Activated CD4-positive, alpha-beta T cell treated with anti-CD3 and anti-CD28 coated beads for 48 hours (primary cell): ENCODE measurements around the gene KRT77.
A peak's percentile ranks its signal among the peaks of the same experiment; 100 is the strongest.
"Not testable (repeated sequence)": the region's sequence is repeated elsewhere in the genome, so short reads cannot be mapped to it uniquely, and the experiment has no call there.

Experiments
- DNase-seq: peaks from one replicate; pipeline ENCODE4 v3.0.0-alpha.2; 2020

KRT77 gene

GRCh38 chr12:52721838-52722470 lies 18.6 kb upstream of the KRT77 start:
- no peak for DNase-seq

DNA sequence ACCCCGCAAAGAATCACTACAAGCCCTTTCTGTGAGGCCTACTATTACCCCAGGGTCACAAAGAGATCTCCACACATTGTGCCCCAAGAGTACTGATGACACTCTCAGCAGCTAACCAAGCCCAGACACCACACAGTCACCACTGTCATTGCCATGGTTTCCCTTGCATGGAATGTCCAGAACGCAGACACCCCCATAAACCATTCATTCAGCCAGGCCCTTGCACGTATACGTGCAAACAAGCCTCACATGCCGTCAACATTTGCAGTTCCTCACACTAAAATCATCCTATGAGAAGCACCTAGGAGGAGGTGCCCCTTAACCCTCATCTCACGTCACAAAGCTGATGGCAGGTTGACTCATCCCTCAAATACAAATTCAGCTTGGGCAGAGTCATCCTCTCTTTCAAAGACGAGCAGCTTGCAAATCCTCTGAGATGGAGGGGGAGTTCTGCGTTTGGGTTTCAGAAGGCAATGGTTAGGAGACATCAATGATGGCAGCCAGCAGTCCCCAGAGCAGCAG lies 17.1 kb upstream of the KRT77 start:
- DNase-seq: no peak

GRCh38 chr12:52716061-52716460 lies 12.7 kb upstream of the KRT77 start:
- no peak for DNase-seq

- DNase-seq: peak; percentile 8
These were observed 12.1 kb upstream of the KRT77 start for GRCh38 chr12:52715416-52715815.

DNA sequence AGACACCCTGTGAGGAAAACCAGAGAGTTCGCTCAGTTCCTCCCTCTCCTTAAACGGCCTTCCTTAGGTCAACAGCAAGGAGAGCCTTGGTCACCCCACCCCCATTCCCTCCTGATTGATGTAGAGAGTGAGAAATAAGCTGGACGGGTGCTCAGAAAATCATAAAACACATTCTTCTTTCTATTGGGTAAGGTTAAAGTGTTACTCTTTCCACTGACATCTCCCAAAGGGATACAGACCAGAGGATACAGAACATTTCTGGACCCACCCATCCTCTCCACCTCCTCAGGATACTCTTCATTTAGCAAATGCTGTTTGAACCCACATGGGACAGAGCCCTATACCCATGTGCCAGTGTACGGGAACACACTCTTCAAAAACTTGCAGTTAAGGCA lies 11.6 kb upstream of the KRT77 start:
- DNase-seq: no peak

DNA sequence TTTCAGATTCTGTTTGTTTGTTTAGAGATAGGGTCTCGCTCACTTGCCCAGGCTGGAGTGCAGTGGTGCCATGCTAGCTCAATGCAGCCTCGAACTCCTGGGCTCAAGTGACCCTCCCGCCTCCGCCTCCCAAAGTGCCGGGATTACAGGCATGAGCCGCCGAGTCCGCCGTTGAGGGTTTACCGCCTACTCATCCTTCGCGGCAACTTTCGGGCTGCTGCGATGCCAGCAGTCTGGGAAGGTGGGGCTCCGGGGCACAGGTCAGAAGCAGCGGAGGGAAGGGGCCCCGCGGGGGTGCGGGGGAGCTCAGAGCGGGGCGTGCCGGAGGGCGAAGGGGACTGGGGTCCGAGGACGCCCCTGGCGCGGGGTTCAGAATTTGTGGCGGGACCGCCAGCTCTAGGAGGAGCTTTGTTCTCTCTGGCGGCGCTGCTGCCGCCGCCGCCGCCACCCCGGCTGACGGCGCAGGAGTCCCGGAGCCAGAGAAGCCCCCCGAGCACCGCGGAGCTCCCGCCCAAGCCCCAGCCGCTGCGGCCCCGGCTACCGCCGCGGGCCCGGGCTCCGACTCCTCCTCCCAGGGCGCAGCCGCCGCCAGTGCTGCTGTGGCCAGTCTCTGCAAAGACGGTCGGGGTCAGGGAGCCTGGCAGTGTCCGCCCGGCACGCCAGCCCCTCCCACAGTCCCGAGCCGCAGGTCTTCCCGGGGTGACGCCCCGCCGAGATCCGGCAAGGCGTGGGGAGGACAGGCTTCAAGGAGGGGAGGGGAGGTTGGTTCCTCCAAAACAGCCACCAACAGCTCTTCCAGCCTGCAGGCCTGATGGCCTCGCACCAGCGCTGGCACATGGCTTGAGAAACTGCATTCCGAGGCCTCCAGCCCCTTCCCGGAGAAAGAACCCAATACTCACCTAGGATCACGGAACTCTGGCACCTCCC lies 10.9 kb upstream of the KRT77 start:
- DNase-seq: peak; percentile 43

DNA sequence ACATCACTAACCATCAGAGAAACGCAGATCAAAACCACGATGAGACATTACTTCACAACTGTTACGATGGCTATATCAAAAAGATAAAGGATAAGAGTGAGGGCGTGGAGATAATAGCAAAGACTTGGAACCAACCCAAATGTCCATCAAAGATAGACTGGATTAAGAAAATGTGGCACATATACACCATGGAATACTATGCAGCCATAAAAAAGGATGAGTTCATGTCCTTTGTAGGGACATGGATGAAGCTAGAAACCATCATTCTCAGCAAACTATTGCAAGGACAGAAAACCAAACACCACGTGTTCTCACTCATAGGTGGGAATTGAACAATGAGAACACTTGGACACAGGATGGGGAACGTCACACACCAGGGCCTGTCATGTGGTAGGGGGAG lies 8.8 kb upstream of the KRT77 start:
- DNase-seq: not testable (repeated sequence)

DNA sequence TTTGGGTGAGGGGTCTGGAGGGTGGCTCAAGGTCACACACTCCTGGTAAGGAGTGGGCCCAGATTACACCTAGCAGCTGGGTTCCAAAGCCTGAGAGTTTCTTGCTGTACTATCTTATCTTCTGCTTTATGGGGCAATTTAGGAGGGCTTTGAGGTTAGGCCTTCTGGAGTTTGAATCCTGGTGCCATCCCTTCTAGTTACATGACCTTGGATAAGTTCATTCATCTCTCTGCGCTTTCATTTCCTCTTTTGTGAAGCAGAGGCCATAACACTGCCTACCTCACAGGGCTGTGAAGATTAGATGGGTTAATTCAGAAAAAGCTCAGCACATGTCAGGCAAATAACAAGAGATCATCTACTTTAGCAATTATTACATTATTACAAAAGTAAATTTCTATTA lies 7.4 kb upstream of the KRT77 start:
- DNase-seq: no peak

DNA sequence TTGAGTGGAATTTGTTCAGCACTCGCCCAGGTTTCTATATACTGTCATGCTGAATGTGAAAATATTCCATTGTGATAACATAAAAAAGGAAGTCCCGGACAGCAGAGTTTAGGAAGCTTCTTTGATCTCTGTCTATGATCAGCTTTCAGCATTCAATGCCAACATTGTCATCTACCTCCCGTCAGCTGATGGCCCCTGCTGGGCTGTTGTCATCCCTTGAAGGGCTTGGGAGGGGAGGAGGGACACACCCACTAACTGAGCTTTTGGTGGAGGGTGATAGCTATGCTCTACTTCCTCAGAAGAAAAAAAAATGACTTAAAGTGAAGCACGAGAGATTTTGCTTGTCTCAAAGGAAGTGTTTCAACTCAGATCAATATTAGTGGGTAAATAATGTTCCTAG lies 4.7 kb upstream of the KRT77 start:
- DNase-seq: no peak

GRCh38 chr12:52704464-52704863 lies 1.1 kb upstream of the KRT77 start:
- no peak for DNase-seq

DNA sequence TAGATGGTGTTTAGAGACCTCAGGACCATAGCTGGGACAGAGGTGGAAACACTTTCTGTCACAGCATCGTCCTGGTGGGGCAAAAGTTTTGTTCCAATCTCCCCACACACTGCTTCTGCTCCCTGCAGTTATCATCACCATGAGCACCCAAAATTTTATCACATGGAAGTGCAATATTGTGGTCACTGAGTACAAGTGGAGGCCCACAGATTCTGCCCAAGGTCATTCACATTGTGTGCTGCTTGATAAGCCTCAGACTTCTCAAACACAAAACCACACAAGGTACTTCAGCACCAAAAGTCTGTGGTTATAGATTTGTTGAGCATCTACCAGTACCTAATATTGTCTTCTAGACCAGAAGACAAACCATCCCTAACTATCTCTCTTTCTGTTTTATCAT lies 554 bp upstream of the KRT77 start:
- DNase-seq: no peak

GRCh38 chr12:52702338-52702737 lies 986 bp downstream of the KRT77 start:
- no peak for DNase-seq

DNA sequence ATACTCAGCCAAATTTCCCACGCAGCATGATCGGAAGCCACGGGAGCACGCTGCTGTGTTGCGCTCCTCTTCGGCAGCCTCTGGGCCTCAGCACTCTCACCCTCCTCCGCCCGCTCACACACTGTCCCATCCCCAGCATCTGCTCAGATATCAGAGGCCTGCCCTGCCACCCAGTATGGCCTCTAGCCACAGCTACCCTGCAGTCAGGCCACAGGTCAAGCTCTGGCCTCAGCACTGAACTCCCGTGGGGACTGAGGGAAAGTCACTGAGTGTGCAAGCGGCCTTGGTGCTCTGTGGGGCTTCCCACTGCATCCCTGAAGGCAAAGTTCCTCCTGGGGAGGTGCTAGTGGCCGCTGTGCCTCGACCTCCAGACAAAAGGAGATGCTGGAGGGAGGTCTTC lies 2.0 kb downstream of the KRT77 start:
- no peak for DNase-seq

GRCh38 chr12:52699960-52700359 lies 3.4 kb downstream of the KRT77 start:
- no peak for DNase-seq

- DNase-seq: no peak
These were observed 4.0 kb downstream of the KRT77 start for GRCh38 chr12:52699373-52699772.

DNA sequence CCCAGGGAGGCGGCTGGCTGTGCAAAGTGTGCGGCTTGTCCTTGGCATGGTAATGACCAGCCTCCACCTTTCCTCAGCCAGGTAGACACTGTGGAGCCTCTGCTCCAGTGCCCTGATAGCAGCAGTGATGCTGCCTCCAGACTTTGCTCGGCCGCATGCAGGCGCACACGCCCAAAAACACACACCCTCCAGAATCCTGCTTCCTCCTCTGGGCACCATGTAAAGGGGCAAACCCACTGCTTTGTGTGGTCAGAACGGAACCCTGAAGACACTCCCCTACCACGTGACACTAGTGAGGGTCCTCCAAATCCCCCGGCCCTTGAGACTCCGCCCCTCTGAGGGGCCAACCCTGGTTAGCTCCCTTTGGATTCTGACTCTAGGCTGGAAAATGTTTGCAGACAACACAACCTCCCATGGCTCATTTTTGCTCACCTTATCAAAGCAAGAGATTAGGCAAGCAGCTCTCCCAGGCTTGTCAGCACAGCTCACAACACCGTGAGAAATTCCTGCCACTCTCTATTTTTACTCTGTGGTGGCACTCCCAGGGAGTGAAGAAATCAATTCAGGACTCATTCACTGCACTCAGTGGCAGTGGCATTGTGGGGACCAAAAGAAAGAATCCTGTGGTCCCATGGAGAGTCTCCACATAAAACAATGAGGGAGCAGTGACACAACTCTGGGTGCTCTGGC lies 4.5 kb downstream of the KRT77 start:
- DNase-seq: no peak

- DNase-seq: no peak
These were observed 6.2 kb downstream of the KRT77 start for GRCh38 chr12:52697058-52697582.

- DNase-seq: no peak
These were observed 6.7 kb downstream of the KRT77 start for GRCh38 chr12:52696588-52696987.

DNA sequence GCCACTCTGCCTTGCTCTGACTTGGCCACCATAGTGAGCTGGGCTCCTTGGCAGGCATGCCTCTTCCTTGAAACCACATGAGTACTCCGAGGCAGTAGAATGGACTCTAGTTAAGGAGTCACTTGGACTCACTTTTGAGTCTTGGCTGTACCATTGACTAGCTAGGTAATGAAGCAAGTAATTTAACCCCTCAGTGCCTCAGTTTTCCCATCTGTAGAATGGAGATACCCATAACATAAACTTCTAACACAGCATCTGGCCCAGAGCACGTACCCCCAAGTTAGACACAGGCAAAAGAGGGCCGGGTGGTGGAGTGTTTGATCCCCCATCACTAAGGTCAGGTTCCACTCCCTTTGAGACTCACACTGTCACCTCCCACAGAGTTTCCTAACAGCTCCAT lies 8.3 kb downstream of the KRT77 start:
- no peak for DNase-seq

DNA sequence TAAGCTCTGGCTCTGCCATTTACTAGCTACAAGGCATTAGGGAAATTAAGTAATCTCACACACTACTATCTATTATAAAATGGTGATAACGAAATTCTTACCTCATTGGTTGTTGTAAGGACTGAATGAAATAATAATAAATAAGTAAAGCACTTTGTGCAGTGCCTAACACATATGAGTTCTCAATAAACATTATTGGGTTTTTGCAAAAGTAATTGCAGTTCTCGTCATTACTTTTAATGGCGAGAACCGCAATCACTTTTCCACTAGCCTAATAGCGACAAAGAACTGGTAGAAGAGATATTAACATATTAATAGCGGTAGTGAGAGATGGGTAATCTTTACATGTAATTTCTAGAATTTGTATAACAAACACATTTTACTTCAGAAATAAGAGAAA lies 9.2 kb downstream of the KRT77 start:
- no peak for DNase-seq

DNA sequence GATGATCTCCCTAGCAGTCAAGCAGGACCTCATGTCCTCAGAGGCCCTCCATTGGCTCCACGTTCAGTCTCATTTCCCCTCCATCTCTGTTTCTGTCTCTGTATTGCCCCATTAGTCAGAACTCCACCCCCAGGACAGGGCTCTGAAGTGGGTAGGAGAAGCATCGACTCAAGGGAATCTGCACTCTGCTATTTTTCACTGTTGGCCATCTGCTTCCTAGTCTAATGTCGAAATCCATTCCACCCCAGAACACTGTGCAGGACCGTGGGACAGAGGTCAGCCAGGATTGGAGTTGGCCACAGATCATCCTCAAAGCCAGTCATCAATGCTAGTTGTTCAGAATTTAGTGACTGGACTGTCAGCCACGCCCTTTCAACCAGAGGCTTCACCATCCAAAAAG lies 10.1 kb downstream of the KRT77 start:
- DNase-seq: no peak

DNA sequence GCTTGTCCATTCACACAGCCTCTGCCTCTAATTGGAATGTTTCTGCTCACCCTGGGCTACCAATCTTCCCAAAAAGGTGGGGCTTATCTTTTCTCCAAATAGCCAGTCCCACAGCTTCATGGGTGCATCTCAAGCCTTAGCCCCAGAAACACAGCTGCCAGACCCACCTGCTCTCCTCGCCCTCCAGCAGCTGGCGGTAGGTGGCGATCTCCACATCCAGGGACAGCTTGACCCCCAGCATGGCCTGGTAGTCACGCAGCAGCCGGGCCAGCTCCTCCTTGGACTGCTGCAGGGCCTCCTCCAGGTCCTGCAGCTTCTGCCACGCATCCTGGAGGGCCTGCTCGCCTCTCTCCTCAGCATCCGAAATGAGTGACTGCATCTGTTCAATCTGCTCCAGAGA lies 11.1 kb downstream of the KRT77 start:
- no peak for DNase-seq

GRCh38 chr12:52691841-52692150 lies 11.5 kb downstream of the KRT77 start:
- DNase-seq: no peak
